GM18505 (cell line): ENCODE measurements around the gene AGAP1.

Source experiments
- ATAC-seq: cut with Tn5 transposase; IDR thresholded peaks from one replicate; pipeline ENCODE4 v1.9.1; 2021; ENCODE audit not compliant: unreplicated experiment
- POLR2A ChIP-seq: IDR thresholded peaks from 4 replicates; pipeline ENCODE4 v1.6.1; 2011; ENCODE audit warnings: borderline replicate concordance; ENCODE audit not compliant: insufficient read depth, insufficient read length; ENCODE audit errors: extremely low read depth

AGAP1 gene

DNA sequence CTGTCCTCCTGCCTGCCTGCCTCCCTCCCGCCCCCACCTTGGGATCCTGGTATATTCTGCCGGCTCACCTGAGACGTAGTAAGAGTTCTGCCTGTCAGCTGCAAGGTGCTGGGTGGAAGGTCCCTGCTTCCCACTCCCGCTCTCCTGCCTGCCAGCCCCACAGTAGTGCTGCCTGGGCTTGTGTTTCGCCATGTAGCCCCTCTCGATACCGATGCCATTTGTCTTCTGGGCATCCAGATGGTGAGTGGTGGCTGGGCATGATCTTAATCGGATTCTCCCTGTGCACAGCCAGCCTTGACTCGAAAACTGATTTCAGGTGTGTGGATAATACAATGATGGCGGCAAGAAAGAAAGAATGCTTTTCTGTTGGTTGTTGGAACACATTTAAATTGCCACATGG lies 184.9 kb downstream of the AGAP1 start:
- no peak for ATAC-seq
- TF ChIP-seq POLR2A: no peak

DNA sequence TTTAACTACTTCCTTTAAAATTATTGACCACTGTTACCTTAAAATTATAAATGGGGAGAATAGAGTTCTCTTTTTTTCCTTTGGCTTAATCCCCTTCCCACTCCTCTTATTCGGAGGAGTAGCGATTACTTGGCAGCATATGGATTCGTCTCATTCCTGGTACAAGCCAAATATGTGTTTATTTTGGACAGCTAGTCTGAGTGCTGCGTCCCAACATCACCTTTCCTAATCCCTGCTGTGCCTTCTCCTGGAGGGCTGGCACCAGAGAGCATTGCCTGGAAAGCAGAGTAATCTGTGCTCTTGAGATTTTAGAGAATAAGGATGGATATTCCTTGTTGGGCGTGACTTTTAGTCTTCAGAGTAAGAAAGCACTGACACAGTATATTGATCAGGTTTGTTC lies 185.6 kb downstream of the AGAP1 start:
- ATAC-seq: no peak
- no peak for TF ChIP-seq POLR2A

- ATAC-seq: no peak
- TF ChIP-seq POLR2A: no peak
These were observed 191.3 kb downstream of the AGAP1 start for GRCh38 chr2:235685024-235685721.

- ATAC-seq: no peak
- TF ChIP-seq POLR2A: no peak
These were observed 194.9 kb downstream of the AGAP1 start for GRCh38 chr2:235688511-235689426.

DNA sequence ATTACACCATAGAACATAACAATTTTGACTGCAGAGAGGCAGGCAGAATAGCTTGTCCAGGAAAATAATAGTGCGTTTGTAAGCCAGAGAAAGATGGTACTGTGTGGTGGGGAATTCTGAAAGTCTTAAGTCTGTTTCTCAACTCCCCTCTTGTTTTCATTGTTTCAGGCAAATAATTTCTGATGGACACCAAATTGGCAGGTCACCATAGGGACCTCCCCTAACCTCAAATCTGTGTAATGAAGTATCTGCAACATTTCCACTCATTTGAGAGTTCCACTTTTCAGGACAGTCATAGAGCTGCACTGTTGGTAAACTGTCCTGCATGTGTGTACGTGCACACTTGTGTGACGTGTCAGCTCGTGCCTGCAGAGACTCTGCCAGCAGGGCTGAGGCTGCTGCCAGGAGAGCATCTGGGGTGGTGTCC lies 195.6 kb downstream of the AGAP1 start:
- TF ChIP-seq POLR2A: no peak
- no peak for ATAC-seq

DNA sequence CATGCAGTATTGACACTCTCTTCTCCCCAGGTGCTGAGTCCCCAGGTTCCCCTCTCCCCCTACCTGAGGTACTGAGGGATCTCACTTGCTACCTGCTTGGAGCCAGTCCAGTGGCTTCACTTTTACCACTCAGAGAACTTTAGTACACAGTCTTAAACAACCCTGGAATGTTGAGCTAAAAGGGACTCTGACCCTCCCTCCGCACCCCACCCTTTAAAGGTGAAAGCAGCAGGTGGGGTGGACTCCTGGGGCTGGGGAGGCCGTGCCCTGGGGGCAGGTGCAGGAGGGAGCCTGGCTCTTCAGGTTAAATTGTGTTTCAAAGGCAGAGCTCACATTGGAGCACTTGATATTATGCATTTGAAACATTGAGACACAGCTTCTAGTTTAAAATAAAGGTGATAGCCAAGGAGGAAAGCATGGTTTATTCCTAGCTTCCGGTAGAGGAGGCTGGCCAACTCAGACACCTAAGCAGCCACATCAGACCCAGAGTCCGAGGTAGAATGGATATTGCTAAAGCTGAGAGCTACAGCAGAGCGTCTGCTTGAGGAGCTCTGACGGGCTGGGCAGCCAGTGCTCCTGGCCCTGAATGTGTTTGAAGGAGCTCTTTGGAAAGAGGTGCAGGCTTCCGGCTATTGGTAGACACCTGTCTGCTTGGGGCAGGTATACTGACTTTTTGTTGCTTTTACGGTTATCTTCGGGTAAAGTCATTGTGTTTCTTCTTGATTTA lies 196.4 kb downstream of the AGAP1 start:
- no peak for ATAC-seq
- no peak for TF ChIP-seq POLR2A

DNA sequence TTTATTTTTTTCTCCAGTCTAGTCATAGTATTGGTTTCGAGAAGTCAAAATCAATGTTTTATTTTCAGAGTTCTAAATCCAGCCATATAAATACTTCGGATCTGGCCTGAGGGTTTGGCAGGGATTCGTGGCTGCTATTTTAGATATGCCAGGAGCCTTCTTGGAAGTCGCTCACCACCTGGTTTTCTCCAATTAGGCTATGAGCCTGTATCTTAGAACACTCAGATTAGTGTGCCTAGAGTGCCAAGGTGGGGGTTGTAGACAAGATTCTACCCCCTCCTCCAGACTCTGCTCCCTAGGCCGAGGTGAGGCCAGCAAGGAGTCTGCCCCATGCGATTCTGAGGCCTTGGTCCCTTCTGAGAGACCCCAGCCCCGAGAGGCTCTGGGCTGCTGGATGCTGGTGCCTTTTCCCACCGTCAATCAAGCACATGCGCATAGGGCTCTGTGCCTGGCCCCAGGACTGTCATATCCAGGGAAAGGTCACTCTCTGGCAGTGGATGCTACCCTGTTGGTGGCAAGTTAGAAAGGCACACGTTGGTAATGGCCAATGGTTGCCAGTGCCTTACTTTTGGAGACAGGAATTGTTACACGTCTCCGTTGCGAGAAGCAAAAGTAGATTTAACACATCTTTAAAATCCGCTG lies 197.1 kb downstream of the AGAP1 start:
- no peak for ATAC-seq
- no peak for TF ChIP-seq POLR2A

DNA sequence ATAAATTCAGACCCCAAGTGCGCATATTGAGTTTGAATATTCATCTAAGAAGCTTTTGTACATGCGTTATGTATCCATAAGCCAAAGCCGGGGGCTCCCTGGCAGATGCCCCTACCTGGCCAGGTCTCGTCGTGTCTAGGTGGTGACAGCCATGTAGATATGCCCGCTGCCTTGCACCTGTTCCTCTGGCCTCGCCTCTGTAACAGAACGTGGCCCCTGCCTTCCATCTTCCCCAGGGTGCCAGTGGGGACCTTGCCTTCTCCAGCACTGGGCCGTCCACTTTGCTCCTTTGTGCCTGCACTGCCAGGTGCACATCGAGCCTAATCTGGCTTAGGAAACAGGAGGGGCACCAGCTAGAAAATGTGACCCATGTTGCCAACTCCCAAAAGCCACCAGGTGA lies 198.2 kb downstream of the AGAP1 start:
- no peak for ATAC-seq
- TF ChIP-seq POLR2A: no peak

DNA sequence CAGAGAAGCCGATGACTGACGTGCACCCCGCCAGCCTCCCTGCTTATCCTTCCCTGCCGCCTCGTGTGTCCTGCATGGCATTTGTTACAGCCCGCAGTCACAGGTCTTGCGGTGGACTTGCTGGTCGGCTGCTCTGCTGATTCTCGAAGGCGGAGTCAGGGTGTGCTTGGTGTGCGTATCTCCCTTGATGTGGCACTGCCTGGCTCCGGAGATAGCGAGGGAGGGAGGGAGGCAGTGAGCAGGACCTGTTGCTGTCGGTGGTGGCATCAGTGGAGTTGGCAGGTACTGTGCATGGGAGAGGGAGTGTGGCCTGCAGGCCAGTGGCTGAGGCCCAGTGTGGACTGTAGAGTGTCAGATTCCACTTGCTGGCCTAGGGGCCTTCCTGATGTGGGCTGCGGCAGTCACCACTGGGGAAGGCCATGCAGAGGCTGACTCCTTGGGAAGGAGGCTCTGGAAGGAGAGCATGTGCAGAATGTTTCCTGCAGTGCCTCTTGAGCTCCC lies 198.9 kb downstream of the AGAP1 start:
- no peak for TF ChIP-seq POLR2A
- ATAC-seq: no peak

GRCh38 chr2:235693279-235693678 lies 199.4 kb downstream of the AGAP1 start:
- TF ChIP-seq POLR2A: no peak
- ATAC-seq: no peak

GRCh38 chr2:235694721-235695601 lies 201.1 kb downstream of the AGAP1 start:
- TF ChIP-seq POLR2A: no peak
- ATAC-seq: no peak

GRCh38 chr2:235695602-235695895 lies 201.7 kb downstream of the AGAP1 start:
- ATAC-seq: no peak
- TF ChIP-seq POLR2A: no peak
